GM12878 (cell line): ENCODE data around the gene KIAA0319L. TPM values are rescaled to one million over a fixed set of nuclear protein-coding genes. Genes with fewer than 3 reads are reported as not detected.

Experiments used
- ATAC-seq: fragments of 200-7000 bp; cut with Tn5 transposase; 3 replicates; pipeline ENCODE4 v1.9.1; 2020; ENCODE audit warnings: mild to moderate bottlenecking, moderate library complexity
- BruUV-seq: library from RNA; stranded (reverse); fragments of 400-500 nt; replicated peaks from 2 replicates; lab custom pipeline; 2021; lab: Mats Ljungman, UMichigan
- CTCF ChIA-PET: fragments of 300-600 bp; sonication (Branson Sonifier 250); formaldehyde crosslinking; extraction: SDS; loops from one replicate; lab custom pipeline; 2021; ENCODE audit warnings: inconsistent platforms; lab: Yijun Ruan, JAX
- POLR2A ChIA-PET: fragments of 350-600 bp; formaldehyde crosslinking; extraction: SDS; loops from one replicate; lab custom pipeline; 2021; ENCODE audit warnings: inconsistent platforms; lab: Charles Lee
- RAD21 ChIA-PET: fragments of 300-600 bp; sonication (Branson Sonifier 250); formaldehyde crosslinking; loops from one replicate; lab custom pipeline; 2023; ENCODE audit warnings: antibody characterized with exemption; ENCODE audit not compliant: unreplicated experiment; lab: Charles Lee
- SMC1A ChIA-PET: fragments of 300-600 bp; sonication (Branson Sonifier 250); formaldehyde crosslinking; loops from one replicate; lab custom pipeline; 2023; ENCODE audit not compliant: unreplicated experiment, uncharacterized antibody; lab: Charles Lee
- DNase-seq: peaks from one replicate; pipeline ENCODE4 v3.0.0-alpha.2; 2011; ENCODE audit warnings: low read depth, low spot score
- FAIRE-seq: peaks from 3 replicates; lab custom pipeline; 2011; peaks lifted over from hg19 to GRCh38; lab: Jason Lieb, UNC
- H2AFZ ChIP-seq: 2 replicates; pipeline ENCODE4 v1.6.0; 2011; ENCODE audit warnings: low read depth, low read length, control low read depth; ENCODE audit not compliant: control insufficient read depth
- H3K27ac ChIP-seq: 2 replicates; pipeline ENCODE4 v1.5.1; 2011; ENCODE audit warnings: control low read depth; ENCODE audit not compliant: control insufficient read depth, insufficient read depth
- H3K27me3 ChIP-seq, 2 experiments: replicated peaks in 1 of 2; 2 replicates each; pipeline versions ENCODE4 v1.6.0 to v1.6.1; 2011; ENCODE audit warnings: low read length in 1 of 2; ENCODE audit not compliant: control insufficient read depth in 2 of 2, insufficient read depth in 2 of 2
- H3K36me3 ChIP-seq, 2 experiments: 2 replicates each; pipeline ENCODE4 v1.5.1; 2011; ENCODE audit warnings: low read length in 1 of 2; ENCODE audit not compliant: control insufficient read depth in 2 of 2, insufficient read depth in 2 of 2
- H3K4me1 ChIP-seq: 2 replicates; pipeline ENCODE4 v1.6.1; 2011; ENCODE audit warnings: mild to moderate bottlenecking, low read length, moderate library complexity, mixed read lengths; ENCODE audit not compliant: control insufficient read depth, insufficient read depth
- H3K4me2 ChIP-seq: 2 replicates; pipeline ENCODE4 v1.6.0; 2011; ENCODE audit warnings: control low read depth; ENCODE audit not compliant: control insufficient read depth, insufficient read depth
- H3K4me3 ChIP-seq: fragments of 200-600 bp; sonication (generic); 2 replicates; pipeline ENCODE4 v1.5.1; 2016
- H3K79me2 ChIP-seq: 2 replicates; pipeline ENCODE4 v1.6.0; 2011; ENCODE audit warnings: low read length; ENCODE audit not compliant: control insufficient read depth, insufficient read depth
- H3K9ac ChIP-seq: 2 replicates; pipeline ENCODE4 v1.8.0; 2011; ENCODE audit warnings: low read length, control low read depth, mixed read lengths; ENCODE audit not compliant: control insufficient read depth, insufficient read depth
- H3K9me3 ChIP-seq: replicated peaks from 3 replicates; pipeline ENCODE4 v1.5.1; 2011; ENCODE audit warnings: mild to moderate bottlenecking, low read length; ENCODE audit not compliant: control insufficient read depth, insufficient read depth
- H4K20me1 ChIP-seq: 2 replicates; pipeline ENCODE4 v1.6.0; 2011; ENCODE audit not compliant: control insufficient read depth, insufficient read depth
- BMI1 ChIP-seq: fragments of 450-650 bp; IDR thresholded peaks from 2 replicates; pipeline ENCODE4 v1.6.1; 2016; ENCODE audit warnings: mild to moderate bottlenecking, moderate library complexity, borderline replicate concordance
- CBX5 ChIP-seq: sonication (generic); IDR thresholded peaks from 2 replicates; pipeline ENCODE4 v1.6.1; 2016; ENCODE audit warnings: low read depth, moderate library complexity, mild to moderate bottlenecking, inconsistent platforms
- CHD2 ChIP-seq: IDR thresholded peaks from 2 replicates; pipeline ENCODE4 v1.6.1; 2011; ENCODE audit warnings: low read depth, low read length, improper control_type of control experiment, borderline replicate concordance
- DPF2 ChIP-seq: fragments of 450-650 bp; IDR thresholded peaks from 2 replicates; pipeline ENCODE4 v1.6.1; 2017; ENCODE audit warnings: mild to moderate bottlenecking
- E2F8 ChIP-seq: fragments of 450-650 bp; IDR thresholded peaks from 2 replicates; pipeline ENCODE4 v1.6.1; 2018; ENCODE audit warnings: mild to moderate bottlenecking, low read depth, moderate library complexity; ENCODE audit not compliant: partially characterized antibody
- HDGF ChIP-seq: fragments of 450-650 bp; IDR thresholded peaks from 2 replicates; pipeline ENCODE4 v1.6.1; 2016; ENCODE audit warnings: antibody characterized with exemption
- JUND ChIP-seq: IDR thresholded peaks from 2 replicates; pipeline ENCODE4 v1.6.1; 2012; ENCODE audit warnings: low read depth, mild to moderate bottlenecking, low read length, improper control_type of control experiment, moderate library complexity
- KAT2A ChIP-seq: conservative IDR thresholded peaks from 2 replicates; pipeline ENCODE4 v1.6.1; 2011; ENCODE audit warnings: low read depth, low read length; ENCODE audit not compliant: control insufficient read depth
- KLF5 ChIP-seq: fragments of 450-650 bp; IDR thresholded peaks from 2 replicates; pipeline ENCODE4 v1.6.1; 2014; ENCODE audit warnings: mild to moderate bottlenecking; ENCODE audit not compliant: partially characterized antibody
- NKRF ChIP-seq: fragments of 450-650 bp; conservative IDR thresholded peaks from 2 replicates; pipeline ENCODE4 v1.6.1; 2017; ENCODE audit warnings: mild to moderate bottlenecking, moderate library complexity
- PKNOX1 ChIP-seq: fragments of 450-650 bp; IDR thresholded peaks from 2 replicates; pipeline ENCODE4 v1.6.1; 2016; ENCODE audit warnings: mild to moderate bottlenecking
- SMARCA5 ChIP-seq: fragments of 450-650 bp; IDR thresholded peaks from 2 replicates; pipeline ENCODE4 v1.6.1; 2017; ENCODE audit warnings: mild to moderate bottlenecking
- ZNF622 ChIP-seq: fragments of 450-650 bp; IDR thresholded peaks from 2 replicates; pipeline ENCODE4 v1.6.1; 2017; ENCODE audit warnings: mild to moderate bottlenecking, inconsistent platforms
- WGBS: methylation state at CpG from one replicate; pipeline ENCODE4 v1.1.6; 2016; ENCODE audit warnings: low lambda C conversion rate; ENCODE audit not compliant: insufficient replicate concordance, insufficient coverage; ENCODE audit errors: missing lambda C conversion rate; 5-methylcytosine and 5-hydroxymethylcytosine counted together
- in situ Hi-C: fragments of 300-500 bp; cut with MboI; formaldehyde crosslinking; loops from 9 replicates; pipeline ENCODE4 v1.14.3; 2018; ENCODE audit warnings: mixed read lengths
- intact Hi-C: fragments of 100-400 bp; cut with micrococcal nuclease; formaldehyde crosslinking; loops from one replicate; pipeline ENCODE4 v1.14.2; 2022; ENCODE audit not compliant: unreplicated experiment
- polyA plus RNA-seq, 11 experiments: library from polyadenylated mRNA; depleted of rRNA in 4 of 11; unstranded in 6 of 11; stranded (reverse) in 5 of 11; fragments of >200 nt; fragmentation: Nextera tagmentation in 4 of 11; fragmentation: Illumina TruSeq in 1 of 11; extraction: Ambion mirVana in 4 of 11; extraction: Trizol in 1 of 11; gene quantifications; 1 replicate in 1 of 11; 2 replicates in 10 of 11; pipeline versions ENCODE4 v1.2.1 to v1.2.3, GENCODE V29; 2011 to 2016; ENCODE audit warnings: inconsistent platforms in 2 of 11, missing spikeins in 2 of 11, low read depth in 1 of 11
- total RNA-seq, 4 experiments: library from RNA; depleted of rRNA in 3 of 4; stranded (reverse); fragments of >200 nt in 3 of 4; fragmentation: Illumina TruSeq in 1 of 4; extraction: Trizol in 1 of 4; gene quantifications; 2 replicates each; pipeline versions ENCODE4 v1.2.1 to v1.2.3, GENCODE V29; 2013 to 2021
- TF ChIP-seq, protein P1 (sequence below): fragments of 450-650 bp; IDR thresholded peaks from 2 replicates; pipeline ENCODE4 v1.6.1; 2017; ENCODE audit warnings: mild to moderate bottlenecking, low read depth, inconsistent platforms; ENCODE audit not compliant: poor library complexity, severe bottlenecking

Gene KIAA0319L
- total and polyA plus RNA-seq, 10 of the 15 experiments (the other 5 are each of a cell fraction or from before 2014, with no cell fraction given): 2.6 to 57.8 (median 25.4) TPM

- TF ChIP-seq PKNOX1: no peak
- no peak for TF ChIP-seq DPF2
- TF ChIP-seq, protein P1, sequence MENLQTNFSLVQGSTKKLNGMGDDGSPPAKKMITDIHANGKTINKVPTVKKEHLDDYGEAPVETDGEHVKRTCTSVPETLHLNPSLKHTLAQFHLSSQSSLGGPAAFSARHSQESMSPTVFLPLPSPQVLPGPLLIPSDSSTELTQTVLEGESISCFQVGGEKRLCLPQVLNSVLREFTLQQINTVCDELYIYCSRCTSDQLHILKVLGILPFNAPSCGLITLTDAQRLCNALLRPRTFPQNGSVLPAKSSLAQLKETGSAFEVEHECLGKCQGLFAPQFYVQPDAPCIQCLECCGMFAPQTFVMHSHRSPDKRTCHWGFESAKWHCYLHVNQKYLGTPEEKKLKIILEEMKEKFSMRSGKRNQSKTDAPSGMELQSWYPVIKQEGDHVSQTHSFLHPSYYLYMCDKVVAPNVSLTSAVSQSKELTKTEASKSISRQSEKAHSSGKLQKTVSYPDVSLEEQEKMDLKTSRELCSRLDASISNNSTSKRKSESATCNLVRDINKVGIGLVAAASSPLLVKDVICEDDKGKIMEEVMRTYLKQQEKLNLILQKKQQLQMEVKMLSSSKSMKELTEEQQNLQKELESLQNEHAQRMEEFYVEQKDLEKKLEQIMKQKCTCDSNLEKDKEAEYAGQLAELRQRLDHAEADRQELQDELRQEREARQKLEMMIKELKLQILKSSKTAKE: no peak
- TF ChIP-seq HDGF: no peak
These were observed 125.0 kb downstream of the KIAA0319L start (continued) for GRCh38 chr1:35432231-35432630.

DNA sequence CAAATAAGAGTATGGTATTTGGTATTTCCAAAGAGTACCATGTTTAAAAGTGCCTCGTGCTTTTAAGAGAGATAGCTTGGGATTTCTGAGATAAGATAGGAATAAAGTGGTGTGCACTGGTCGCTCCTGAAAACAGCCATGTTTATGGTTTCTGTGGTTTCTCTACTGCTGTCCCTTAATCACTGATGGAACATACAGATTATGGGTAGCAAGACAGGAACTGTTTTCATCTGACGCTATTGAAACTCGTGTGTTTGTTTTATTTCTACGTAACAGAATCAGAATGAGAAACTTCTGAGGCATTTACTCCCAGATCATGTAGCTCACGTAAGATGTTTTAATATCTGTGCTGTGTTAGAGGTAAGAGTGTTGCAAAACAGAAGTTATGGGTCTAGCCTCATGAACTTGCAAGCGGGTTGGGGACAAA lies 126.0 kb downstream of the KIAA0319L start:
- Histone ChIP-seq H3K27me3 (no peaks in the 10 kb centered on the region), H3K9me3 (no peaks in the 10 kb centered on the region), H3K9ac (no peak overlapping the region), H3K4me2 (no peak overlapping the region), H3K27ac (no peak overlapping the region), H3K36me3 (peaks cover 0 to 12% of the 10 kb centered on the region in 2 experiments; a peak in 3 of 4 replicates), H2AFZ (no peak overlapping the region), H3K79me2 (no peaks in the 10 kb centered on the region), H3K4me1 (no peaks in the 10 kb centered on the region), H4K20me1 (no peaks in the 10 kb centered on the region; the same call in 1 of the 2 replicates), H3K4me3 (no peak overlapping the region)
- CTCF ChIA-PET: interaction anchor here (0.9 to 1.1 kb wide), 2 partner anchors 12 to 20 kb away, joined by 3 to 9 read pairs; no protein-coding TSS in a partner anchor
- SMC1A ChIA-PET: interaction anchor here (1.3 kb wide), 1 partner anchor 18 kb away, joined by 3 read pairs; no protein-coding TSS in a partner anchor
- 97% methylated on average over 7 of the region's 7 CpGs for WGBS
- DNase-seq (no peak), ATAC-seq (no peak), FAIRE-seq (no peak)
- in situ Hi-C loops: no loop called here
- BruUV-seq: no TSS peak
- RAD21 ChIA-PET: no interaction called here
- POLR2A ChIA-PET: no interaction called here
- intact Hi-C loops: no loop called here
- TF ChIP-seq CBX5: no peak
- TF ChIP-seq KLF5: no peak
- TF ChIP-seq SMARCA5: no peak
- TF ChIP-seq KAT2A: no peak
- no peak for TF ChIP-seq CHD2
- no peak for TF ChIP-seq BMI1
- no peak for TF ChIP-seq JUND
- no peak for TF ChIP-seq ZNF622
- no peak for TF ChIP-seq NKRF
- TF ChIP-seq E2F8: no peak
